Body of pancreas (tissue), 4 donors: Measurements from ENCODE around the gene FRMD5.

Experiments used
- POLR2A ChIP-seq, 3 donors: fragments of 450-650 bp; IDR thresholded peaks; one replicate each; pipeline ENCODE4 v1.6.1; 2016; ENCODE audit warnings: antibody characterized with exemption in 3 of 3, mild to moderate bottlenecking in 2 of 3
- TF ChIP-seq, protein P1 (sequence below), 7 experiments: fragments of 450-650 bp in 4 of 7; fragments of 200-600 bp in 3 of 7; sonication (generic) in 3 of 7; IDR thresholded peaks; one replicate each; pipeline ENCODE4 v1.5.1; 2016 to 2019; ENCODE audit warnings: antibody characterized with exemption in 7 of 7

DNA sequence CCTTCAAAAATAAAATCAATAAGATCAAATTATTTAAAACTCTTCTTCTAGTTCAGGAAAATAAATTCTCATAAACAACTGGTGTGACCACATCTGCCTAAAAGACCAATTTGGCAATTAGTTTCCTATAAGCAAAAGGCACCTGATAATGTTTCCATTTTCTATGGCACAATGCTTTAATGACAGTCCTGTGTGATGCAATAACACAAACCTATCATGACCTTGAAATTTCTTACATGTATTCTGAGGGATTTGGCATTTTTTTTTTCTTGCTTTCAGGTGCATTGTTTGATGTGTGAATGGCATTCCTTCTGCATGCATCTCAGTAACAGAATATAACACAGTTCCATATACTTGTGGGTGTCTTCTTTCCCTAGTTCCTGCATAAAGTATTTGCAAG is 32.5 kb upstream of the FRMD5 start:
- TF ChIP-seq, protein P1, sequence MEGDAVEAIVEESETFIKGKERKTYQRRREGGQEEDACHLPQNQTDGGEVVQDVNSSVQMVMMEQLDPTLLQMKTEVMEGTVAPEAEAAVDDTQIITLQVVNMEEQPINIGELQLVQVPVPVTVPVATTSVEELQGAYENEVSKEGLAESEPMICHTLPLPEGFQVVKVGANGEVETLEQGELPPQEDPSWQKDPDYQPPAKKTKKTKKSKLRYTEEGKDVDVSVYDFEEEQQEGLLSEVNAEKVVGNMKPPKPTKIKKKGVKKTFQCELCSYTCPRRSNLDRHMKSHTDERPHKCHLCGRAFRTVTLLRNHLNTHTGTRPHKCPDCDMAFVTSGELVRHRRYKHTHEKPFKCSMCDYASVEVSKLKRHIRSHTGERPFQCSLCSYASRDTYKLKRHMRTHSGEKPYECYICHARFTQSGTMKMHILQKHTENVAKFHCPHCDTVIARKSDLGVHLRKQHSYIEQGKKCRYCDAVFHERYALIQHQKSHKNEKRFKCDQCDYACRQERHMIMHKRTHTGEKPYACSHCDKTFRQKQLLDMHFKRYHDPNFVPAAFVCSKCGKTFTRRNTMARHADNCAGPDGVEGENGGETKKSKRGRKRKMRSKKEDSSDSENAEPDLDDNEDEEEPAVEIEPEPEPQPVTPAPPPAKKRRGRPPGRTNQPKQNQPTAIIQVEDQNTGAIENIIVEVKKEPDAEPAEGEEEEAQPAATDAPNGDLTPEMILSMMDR (IDR thresholded peaks at IDR 0.05) = no peak
- TF ChIP-seq POLR2A (IDR thresholded peaks at IDR 0.05) = no peak
